ENCODE data around the gene MCMBP.

GRCh38 chr10:119893845-119894427 is 21.3 kb upstream of the MCMBP start:
- TF ChIP-seq CTCF (IDR thresholded peaks at IDR 0.05; ENCODE audit: low read length) (no peak), EZH2 (IDR thresholded peaks at IDR 0.05; ENCODE audit: borderline replicate concordance, low read length) (no peak)

Data from OCI-LY1 (cell line).